H1 (cell line): ENCODE data around the gene SKAP1.

Experiments used
- ATF2 ChIP-seq: IDR thresholded peaks from 2 replicates; pipeline ENCODE4 v1.6.1; 2012; ENCODE audit warnings: low read length, inconsistent platforms
- CEBPB ChIP-seq: IDR thresholded peaks from 2 replicates; pipeline ENCODE4 v1.6.1; 2012; ENCODE audit warnings: low read depth, low read length
- CREB1 ChIP-seq: IDR thresholded peaks from 2 replicates; pipeline ENCODE4 v1.6.1; 2012; ENCODE audit warnings: inconsistent platforms
- CTCF ChIP-seq, 3 experiments: IDR thresholded peaks; 1 replicate in 2 of 3; 2 replicates in 1 of 3; pipeline versions ENCODE4 v1.5.1 to v1.6.1; 2011; ENCODE audit warnings: low read length in 3 of 3, mild to moderate bottlenecking in 3 of 3, inconsistent platforms in 2 of 3, low read depth in 1 of 3, moderate library complexity in 1 of 3; ENCODE audit not compliant: insufficient read depth in 1 of 3; ENCODE audit errors: control extremely low read depth in 1 of 3
- POLR2A ChIP-seq, 2 experiments: IDR thresholded peaks; 1 replicate in 1 of 2; 2 replicates in 1 of 2; pipeline ENCODE4 v1.6.1; 2011; ENCODE audit warnings: low read depth in 2 of 2, low read length in 2 of 2, mild to moderate bottlenecking in 2 of 2; ENCODE audit errors: control extremely low read depth in 1 of 2
- POLR2AphosphoS5 ChIP-seq: IDR thresholded peaks from 2 replicates; pipeline ENCODE4 v1.6.1; 2011; ENCODE audit warnings: low read depth, low read length
- TAF1 ChIP-seq: IDR thresholded peaks from 2 replicates; pipeline ENCODE4 v1.6.1; 2011; ENCODE audit warnings: mild to moderate bottlenecking, low read depth, low read length
- USF2 ChIP-seq: IDR thresholded peaks from 2 replicates; pipeline ENCODE4 v1.6.1; 2011; ENCODE audit warnings: low read length, improper control_type of control experiment

GRCh38 chr17:48283411-48283810, 146.6 kb downstream of the SKAP1 start:
- TF ChIP-seq POLR2A (IDR thresholded peaks at IDR 0.05; ENCODE audit: control extremely low read depth in 1 of 2, low read depth in 2 of 2, low read length in 2 of 2) (no peak), CEBPB (no peak), CREB1 (no peak), ATF2 (no peak), USF2 (no peak), POLR2AphosphoS5 (no peak), CTCF (IDR thresholded peaks at IDR 0.05; ENCODE audit: control extremely low read depth in 1 of 3, insufficient read depth in 1 of 3, low read depth in 1 of 3, low read length in 3 of 3) (no peak), TAF1 (no peak)
